DMS 273 (cell line): ENCODE results near the gene ACAP1.

Source experiments
- DNase-seq: peaks from one replicate; lab custom pipeline; 2025; ENCODE audit not compliant: unreplicated experiment; lab: John Stamatoyannopoulos, UW

ACAP1 gene, protein sequence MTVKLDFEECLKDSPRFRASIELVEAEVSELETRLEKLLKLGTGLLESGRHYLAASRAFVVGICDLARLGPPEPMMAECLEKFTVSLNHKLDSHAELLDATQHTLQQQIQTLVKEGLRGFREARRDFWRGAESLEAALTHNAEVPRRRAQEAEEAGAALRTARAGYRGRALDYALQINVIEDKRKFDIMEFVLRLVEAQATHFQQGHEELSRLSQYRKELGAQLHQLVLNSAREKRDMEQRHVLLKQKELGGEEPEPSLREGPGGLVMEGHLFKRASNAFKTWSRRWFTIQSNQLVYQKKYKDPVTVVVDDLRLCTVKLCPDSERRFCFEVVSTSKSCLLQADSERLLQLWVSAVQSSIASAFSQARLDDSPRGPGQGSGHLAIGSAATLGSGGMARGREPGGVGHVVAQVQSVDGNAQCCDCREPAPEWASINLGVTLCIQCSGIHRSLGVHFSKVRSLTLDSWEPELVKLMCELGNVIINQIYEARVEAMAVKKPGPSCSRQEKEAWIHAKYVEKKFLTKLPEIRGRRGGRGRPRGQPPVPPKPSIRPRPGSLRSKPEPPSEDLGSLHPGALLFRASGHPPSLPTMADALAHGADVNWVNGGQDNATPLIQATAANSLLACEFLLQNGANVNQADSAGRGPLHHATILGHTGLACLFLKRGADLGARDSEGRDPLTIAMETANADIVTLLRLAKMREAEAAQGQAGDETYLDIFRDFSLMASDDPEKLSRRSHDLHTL

GRCh38 chr17:7336240-7337175 lies at the start of gene ACAP1:
Gene ACAP1, plus strand, starts transcription at chr17:7336529. Its CDS starts 206 bp downstream, at chr17:7336735.
- no peak for DNase-seq

DNA sequence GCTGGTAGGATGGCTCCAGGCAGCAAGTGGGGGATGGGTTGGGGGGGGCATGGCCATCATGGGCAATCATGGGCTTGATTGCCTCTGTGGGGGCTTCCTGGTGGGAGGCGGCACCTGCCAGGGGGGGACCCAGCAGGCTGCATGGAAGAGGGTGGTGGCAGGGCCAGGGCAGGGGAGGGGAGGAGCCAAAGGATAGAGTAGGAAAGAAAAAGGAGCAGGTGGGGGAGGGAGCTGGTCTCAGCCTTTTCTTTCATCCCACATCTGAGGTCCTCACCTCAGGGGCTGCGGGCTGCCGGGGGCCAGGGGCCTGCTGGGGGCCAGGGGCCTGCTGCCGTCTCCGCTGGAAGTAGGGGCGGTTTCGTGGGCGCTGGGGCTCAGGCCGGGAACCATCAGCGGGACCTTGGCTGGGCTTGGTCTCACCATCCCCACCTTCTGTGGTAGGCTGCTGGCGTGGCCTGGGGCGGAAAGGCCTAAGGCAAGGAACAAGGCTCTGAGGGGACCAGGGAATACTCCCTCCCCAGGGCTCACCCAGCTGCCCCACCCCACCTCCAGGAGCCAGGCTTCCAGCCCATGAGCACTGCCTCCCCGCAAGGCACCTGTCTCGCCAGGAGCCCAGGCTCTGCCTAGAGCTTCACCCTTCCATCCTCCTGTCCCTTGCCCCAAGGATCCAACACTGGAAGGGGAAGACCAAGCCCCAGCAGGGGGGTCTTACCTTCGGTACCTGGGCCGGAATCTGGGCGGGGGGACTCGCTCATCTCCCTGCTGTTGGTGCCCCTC lies 46.9 kb upstream of the ACAP1 start:
- DNase-seq = no peak

DNA sequence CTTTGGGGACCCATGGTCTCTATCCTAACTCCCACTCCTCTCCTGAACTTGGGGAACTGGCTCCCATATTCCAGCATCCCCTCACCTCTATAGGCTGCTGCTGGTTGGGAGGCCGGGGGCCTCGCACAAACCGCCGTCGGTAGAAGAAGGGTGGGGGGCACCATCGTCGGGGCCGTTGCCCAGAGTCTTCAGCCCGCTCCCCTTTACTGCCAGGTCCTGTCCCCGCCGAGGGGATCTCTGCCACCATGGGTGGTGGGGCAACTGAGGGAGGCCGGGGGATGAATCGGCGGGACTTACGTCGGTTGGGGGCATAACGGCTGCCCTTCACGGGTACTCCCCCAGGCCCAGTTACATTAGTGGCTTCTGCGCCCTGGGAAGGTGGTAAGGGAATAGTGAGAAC lies 46.2 kb upstream of the ACAP1 start:
- no peak for DNase-seq

DNA sequence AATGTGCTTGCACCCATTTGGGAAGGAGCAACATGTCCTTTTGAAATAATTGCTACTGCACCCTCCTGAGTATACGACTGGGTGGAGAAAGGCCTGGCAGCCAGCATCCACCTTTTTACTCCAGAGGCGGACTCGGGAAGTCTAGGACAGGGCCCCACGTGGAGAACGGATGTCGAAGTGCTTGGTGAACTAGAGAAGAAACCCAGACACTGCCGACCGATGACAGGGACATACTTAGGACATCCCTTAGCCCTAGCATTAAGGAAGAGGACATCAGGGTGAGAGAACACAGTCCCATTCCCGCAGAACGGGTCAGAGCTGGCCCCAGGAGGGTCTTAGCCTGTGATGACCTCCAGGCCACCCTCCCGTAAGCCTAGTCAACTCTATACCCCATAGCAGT lies 45.6 kb upstream of the ACAP1 start:
- DNase-seq = no peak

DNA sequence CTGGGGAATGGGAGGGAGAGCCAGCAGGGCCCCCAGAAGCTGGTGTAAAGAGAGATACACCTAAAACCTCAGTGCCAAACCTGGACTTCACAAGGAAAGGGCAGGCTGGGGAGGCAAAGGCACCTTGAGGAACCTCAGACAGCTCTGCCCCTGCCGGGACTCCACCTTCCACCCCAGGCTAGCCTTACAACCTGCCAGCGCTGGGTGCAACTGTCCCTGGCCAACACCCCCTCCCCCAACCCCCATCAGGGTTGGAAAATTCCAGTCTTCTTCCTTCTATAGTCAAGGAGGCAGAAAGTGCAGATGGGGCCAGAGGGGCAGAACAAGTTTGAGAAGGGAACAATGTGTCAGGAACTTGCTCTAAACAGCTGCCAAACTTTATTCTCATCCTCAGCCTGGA lies 44.1 kb upstream of the ACAP1 start:
- DNase-seq = no peak

DNA sequence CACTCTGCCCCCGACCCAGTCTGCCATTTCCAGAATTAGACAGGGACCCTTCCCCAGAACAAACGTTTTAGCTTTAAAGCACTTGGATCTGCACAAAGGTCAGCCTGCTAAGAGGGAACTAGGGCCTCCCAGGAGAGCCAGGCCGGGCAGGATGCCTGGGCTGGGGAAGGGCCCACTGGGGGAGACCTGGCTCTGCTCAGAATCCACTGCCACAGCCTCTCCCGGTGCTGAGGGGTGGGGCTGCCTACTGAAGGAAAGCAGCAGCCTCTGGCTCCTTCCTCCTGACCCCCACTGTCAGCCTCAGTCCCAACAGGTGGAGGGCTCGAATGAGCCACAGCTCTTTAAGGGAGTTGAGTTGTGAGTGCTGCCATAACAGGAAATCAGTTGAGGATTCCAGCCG lies 43.6 kb upstream of the ACAP1 start:
- DNase-seq = no peak

DNA sequence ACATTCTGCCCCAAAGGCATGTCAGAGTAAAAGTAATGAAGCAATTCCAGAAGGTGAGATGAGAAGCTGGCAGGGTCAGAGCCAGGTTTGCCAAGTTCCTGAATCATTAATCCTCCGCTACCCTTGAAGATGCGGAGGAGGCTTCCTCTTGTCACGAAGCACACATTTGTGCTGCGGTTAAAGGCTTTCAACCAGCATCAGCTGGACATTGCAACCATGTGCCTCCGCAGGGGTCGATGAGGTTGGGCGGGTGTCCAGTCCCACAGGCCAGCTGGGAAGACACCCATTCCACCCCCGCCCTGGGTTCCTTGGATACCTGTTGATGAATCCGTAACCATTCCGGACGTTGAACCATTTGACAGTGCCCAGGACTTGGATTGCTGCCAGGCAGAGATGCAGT lies 43.2 kb upstream of the ACAP1 start:
- DNase-seq = peak; percentile 34

DNA sequence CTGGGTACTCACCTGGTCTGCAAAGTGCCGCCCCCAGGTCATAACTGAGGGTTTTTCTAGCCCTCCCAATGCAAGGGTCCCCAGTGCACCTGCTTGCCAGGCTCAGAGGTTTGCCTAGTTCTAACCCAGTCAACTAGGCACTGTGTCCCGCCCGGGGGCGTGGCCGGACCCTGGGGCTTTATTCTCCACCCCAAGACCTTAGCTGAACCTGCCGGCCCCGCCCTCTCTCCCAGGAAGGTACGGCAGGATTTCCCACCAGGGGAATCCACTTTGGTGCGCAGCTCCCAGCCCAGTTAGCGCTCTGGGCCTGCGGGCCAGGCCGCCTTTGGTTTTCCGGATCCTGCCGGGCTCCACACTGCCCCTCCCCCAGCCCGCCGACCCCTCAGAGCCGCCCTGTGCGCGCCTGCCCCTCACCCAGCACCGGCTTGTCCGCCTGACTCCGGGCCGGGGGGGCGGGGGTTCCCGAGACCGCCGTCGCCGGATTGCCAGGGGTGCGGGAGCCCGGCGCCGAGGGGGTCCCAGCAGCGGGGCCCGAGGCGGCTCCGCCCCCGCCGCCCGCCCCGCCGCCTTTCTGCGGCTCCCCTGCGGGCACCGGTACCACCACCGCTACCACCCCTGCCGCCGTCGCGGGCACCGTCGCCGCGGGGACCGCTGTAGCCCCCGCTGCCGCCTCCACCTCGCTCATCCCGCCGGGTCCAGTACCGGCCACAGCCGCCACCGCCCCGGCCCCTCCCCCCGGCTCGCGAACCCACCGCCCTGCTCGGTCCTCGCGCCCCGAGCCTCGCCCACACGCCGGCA lies 42.3 kb upstream of the ACAP1 start:
- peak; percentile 41 for DNase-seq

- DNase-seq = peak; percentile 86
These were observed 41.6 kb upstream of the ACAP1 start, which contains the start of gene YBX2 for GRCh38 chr17:7294614-7295153. Gene YBX2, minus strand, starts transcription at chr17:7294639. Its CDS starts 139 bp downstream, at chr17:7294500.

DNA sequence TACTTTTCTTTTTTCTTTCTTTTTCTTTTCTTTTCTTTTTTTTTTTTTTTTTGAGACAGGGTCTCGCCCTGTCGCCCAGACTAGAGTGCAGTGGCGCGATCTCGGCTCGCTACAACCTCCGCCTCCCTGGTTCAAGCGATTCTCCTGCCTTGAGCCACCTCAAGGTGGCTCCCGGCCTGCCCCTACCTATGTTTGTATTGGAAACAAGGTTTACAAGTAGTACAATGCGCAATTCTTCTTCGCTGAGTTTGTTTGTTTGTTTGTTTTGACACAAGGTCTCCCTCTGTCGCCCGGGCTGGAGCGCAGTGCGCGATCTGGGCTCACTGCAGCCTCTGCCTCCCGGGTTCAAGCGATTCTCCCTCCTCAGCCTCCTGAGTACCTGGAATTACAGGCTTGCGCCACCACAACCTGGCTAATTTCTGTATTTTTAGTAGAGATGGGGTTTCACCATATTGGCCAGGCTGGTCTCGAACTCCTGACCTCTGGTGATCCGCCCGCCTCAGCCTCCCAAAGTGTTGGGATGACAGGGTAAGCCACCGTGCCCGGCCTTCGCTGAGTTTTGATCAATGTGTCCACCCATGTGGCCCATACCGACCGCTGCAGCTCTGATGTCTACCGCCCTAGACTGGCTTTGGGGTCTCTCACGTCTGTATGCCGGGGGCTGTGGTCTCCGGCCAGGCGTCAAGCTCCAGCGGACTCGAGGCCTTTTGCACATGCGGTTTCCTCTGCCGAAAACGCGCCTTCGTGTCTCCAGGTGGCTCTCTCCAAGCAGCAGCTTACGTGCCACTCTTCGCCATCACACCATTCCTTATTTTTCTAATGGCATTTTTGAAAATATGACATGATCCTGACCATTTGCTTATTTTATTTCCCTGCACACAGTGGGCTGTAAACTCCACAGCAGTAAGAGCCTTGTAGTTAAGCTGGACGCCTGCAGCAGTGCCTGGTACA lies 40.8 kb upstream of the ACAP1 start:
- no peak for DNase-seq

- DNase-seq = peak; percentile 91
These were observed 40.0 kb upstream of the ACAP1 start for GRCh38 chr17:7296189-7296861.

GRCh38 chr17:7304179-7304578 lies 32.1 kb upstream of the ACAP1 start:
- DNase-seq = no peak

GRCh38 chr17:7306911-7307685 lies 29.2 kb upstream of the ACAP1 start, which contains the start of gene EIF5A:
Gene EIF5A, plus strand, starts transcription at chr17:7307628. Its CDS starts 2,008 bp downstream, at chr17:7309636.
- DNase-seq = peak; percentile 99

DNA sequence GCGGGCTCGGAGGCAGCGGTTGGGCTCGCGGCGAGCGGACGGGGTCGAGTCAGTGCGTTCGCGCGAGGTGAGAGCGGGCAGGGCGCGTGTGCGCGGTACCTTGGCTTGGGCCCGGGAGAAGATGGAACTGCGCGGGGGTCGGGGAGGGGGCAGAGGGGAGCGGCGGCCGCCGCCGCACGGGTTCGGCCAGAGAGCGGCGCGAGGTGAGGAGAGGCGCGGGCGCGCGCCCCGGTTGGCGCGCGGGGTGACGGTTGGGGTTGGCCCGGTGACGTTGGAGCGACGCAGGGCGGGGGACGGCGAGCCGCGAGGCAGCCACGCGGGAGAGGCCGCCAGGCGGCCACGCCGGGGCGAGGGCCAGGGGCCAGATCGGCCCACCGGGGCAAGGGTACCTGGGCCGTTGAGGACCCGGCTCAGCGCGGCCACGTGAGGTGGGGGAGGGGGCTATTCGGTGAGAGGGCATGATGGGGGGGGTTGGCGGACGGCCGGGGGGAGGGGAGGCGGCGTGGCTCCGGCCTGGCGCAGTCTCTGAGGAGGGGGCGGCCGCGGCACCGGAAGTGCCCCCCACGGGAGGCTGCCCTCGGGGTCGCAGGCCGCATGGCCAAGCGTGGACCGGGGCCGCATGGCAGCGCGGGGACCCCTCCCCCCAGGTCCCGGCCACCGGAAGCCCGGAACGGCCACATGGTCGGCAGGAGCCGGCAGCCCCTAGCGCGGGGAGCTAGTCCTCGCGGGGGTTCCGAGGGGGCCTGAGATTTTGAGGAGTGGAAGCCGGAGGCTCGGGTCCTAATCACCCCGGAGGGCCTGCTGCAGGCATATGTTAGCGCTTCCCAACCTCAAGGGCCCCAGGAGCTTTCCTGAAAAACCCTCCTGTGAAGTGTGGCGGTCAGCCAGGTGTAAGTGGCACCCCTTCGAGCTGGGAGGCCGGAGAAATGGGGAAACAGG lies 28.4 kb upstream of the ACAP1 start:
- peak; percentile 67 for DNase-seq

DNA sequence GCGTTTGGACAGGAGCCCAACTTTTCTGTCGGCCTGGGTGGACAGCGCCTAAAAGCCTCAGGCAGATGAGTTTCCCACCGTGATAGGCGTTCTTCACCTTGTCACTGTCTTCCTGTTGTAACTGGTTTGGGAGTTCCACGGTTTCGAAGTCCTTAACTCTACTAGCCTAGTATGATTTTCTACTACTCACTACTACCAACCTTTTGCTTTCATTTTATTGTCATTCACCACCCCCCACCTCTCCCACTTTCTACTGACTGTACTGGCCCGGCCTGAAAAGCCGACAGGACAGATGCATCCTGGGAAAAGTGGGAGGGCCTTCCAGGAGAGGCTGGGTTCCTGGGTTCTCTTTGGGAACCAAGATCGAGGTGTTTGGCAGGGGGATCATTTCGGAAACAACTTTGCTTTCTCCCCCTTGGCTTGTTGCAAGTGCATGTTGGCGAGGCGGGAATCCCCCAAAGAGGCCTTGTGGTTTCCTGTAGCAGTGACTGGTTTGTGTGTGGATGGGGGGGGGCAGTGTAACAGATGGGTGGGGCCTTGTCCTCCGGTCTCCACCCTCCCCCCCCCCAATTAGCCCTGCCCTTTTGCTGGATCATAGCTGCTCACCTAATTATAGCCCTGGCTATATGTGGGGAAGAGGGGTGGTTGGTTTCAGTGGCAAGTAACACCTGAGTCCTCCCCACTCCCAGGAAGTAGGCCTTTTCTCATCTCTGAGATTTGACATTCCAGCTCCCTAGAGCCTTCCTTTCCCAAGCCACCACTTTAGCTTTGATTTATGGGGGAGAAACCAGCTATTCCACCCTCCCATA lies 27.5 kb upstream of the ACAP1 start:
- DNase-seq = peak; percentile 78
